ENCODE data around the gene PTPRE. TPM values are rescaled to one million over a fixed set of nuclear protein-coding genes. Genes with fewer than 3 reads are reported as not detected.

PTPRE gene
- 5.2 and 6.8 TPM in 2 replicates for total RNA-seq (2014; rRNA removed)
- polyA plus RNA-seq (2012) = 2.1 TPM

DNA sequence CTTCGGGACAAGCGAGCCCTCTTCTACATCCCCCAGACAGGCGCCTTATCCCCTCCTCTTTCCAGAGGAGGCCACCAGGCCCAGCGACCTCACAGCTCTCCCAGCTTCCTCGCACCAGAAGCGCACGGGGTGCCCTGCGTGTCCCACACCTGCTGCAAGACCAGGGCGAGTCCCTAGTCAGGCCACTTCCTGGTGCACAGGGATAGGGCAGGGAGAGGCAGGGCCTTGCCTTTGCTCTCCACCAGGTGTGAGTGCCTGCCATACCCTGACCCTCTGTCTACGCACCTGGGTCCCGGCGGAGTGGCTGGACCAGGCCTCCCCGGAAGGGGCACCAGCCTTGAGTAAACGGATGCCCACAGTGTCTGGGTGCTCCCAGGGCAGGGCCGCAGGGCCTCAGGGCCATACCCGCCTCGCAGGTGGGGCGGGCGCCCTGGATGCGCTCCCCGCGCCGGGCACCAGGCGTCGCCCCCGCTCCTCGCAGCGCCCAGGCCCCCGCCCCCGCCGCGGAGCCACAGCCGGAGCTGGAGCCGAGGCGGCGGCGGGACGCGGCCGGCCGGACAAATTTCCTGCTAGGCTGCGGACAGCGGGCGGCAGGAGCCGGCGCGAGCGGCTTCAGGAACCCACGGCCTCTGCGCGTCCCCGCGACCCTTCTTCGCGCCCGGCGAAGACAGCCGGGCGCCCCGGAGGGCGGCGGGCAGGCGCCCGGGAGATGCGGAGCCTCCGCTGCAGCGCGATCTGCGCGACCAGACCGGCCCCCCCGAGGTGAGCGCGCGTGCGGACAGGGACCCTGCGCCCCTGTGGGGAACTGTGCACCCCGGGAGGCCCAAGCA lies at the start of gene PTPRE:
PTPRE (plus strand) TSS at position 556 of the 830 bp plus-strand sequence. CDS start 133,779 bp downstream, outside the sequence.
- peak; percentile 72 for DNase-seq (ENCODE audit: low read depth)

- no peak for DNase-seq (ENCODE audit: low read depth)
These were observed 46.3 kb upstream of the PTPRE start for GRCh38 chr10:127860592-127860991.

GRCh38 chr10:127863231-127863825 lies 43.6 kb upstream of the PTPRE start:
- DNase-seq (ENCODE audit: low read depth) = peak; percentile 48

DNA sequence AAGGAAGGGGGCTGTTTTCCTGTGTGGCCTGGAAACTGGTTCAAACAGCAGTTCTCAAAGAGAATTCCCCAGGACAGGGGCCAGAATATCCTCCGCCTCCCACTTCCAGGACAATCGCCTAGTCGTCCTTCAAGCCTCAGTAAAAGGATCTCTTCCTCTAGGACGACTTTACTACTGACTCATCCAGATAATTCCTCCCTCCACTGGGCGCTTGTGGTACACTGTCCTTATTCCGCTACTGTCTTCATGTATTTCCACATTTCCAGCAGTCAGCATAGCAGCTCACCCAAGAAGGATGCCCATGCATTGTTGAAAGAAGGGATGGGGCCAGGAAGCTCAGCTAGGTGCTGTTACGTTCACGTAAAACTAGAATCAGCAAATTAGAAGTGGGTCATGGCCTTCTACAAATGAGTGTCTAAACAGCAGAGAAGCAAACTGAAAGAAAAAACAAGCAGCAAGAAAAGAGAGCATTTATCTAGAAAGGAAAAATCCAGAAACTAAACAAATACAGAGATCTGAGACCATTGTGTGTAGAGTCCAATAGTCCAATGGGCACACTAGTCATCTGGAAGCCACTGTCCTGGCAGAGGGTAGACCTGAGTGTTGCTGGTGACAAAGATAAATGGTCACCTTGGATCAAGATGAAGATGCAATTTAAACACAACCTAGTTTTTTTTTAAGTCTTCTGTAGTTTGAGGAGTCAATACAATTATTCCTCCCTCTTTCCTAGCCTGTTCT lies 40.5 kb upstream of the PTPRE start:
- no peak for DNase-seq (ENCODE audit: low read depth)

GRCh38 chr10:127867805-127868204 lies 39.1 kb upstream of the PTPRE start:
- DNase-seq (ENCODE audit: low read depth) = no peak

GRCh38 chr10:127869329-127869728 lies 37.6 kb upstream of the PTPRE start:
- DNase-seq (ENCODE audit: low read depth) = no peak

GRCh38 chr10:127871631-127872010 lies 35.3 kb upstream of the PTPRE start:
- DNase-seq (ENCODE audit: low read depth) = no peak

GRCh38 chr10:127872011-127872761 lies 34.7 kb upstream of the PTPRE start:
- DNase-seq (ENCODE audit: low read depth) = no peak

- DNase-seq (ENCODE audit: low read depth) = no peak
These were observed 33.9 kb upstream of the PTPRE start for GRCh38 chr10:127872871-127873600.

DNA sequence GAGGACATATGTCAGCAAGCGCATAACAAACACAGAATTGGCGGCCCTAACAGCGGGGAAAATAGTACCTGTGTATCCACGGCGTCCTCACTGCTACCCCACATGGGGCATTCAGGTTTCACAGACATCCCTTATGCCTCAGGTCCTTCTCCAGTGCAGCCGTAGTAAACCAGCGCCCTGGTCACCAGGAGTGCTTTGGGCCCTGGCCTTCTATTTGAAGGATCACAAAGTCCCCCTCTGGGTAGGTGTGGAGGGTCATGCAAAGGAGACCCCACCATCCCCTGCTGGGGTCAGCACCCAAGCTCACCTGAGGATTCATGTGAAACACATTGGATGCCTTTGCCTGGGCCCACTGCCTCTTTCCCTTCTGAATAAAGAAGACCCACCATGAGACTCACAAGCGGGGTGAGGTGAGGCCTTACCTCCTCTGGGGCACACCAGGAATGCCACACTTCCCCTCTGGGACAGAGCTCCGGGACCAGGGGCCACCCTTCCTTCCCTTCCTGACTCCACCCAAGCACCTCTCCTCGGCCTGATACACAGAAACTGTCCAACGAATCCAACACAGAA lies 32.9 kb upstream of the PTPRE start:
- DNase-seq (ENCODE audit: low read depth) = no peak

- no peak for DNase-seq (ENCODE audit: low read depth)
These were observed 32.0 kb upstream of the PTPRE start for GRCh38 chr10:127874671-127875448.

- DNase-seq (ENCODE audit: low read depth) = no peak
These were observed 31.5 kb upstream of the PTPRE start for GRCh38 chr10:127875449-127875765.

DNA sequence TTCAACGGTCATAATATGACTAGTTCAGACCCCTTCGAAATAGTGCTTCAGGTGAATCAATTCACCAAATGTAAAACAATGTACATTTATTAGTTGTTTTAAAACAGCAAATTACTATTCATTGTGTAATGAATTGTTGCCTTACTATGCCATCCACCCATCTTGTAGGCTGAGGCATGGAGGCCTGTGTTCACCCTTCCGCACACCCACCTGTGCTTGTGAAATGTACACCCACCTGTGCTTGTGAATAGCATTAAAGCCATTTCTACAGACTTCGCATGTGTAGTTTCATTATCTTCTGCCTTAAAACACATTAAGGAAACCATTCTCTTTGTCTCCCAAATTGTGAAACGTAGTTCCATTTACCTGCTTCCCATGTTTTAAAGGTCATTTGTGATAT lies 31.0 kb upstream of the PTPRE start:
- DNase-seq (ENCODE audit: low read depth) = no peak

- DNase-seq (ENCODE audit: low read depth) = no peak
These were observed 29.8 kb upstream of the PTPRE start for GRCh38 chr10:127877116-127877515.

- peak; percentile 38 for DNase-seq (ENCODE audit: low read depth)
These were observed 29.2 kb upstream of the PTPRE start for GRCh38 chr10:127877699-127878098.

- DNase-seq (ENCODE audit: low read depth) = no peak
These were observed 28.3 kb upstream of the PTPRE start for GRCh38 chr10:127878475-127879055.

DNA sequence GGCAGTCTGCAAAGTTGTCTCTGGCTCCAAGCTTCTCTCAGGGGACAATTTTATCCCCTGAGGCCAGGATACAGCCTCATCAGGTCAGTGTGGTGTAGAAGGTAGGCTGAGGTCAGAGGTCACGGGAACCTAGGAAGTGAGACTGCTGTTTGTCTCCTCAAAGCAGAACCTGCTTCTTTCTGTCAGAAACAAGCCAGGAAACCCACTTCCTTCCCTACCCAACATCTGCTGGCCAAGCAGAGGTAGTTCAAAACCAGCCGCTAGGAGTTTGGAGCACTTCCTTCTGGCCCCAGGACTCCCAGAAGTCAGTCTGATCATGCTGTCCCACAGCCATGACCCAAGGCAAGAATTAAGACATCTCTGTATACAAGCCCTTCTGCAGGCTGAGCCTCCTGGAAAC lies 26.3 kb upstream of the PTPRE start:
- DNase-seq (ENCODE audit: low read depth) = no peak

GRCh38 chr10:127881262-127881661 lies 25.6 kb upstream of the PTPRE start:
- no peak for DNase-seq (ENCODE audit: low read depth)

GRCh38 chr10:127882391-127882790 lies 24.5 kb upstream of the PTPRE start:
- DNase-seq (ENCODE audit: low read depth) = no peak
